GM12874 (cell line): Measurements from ENCODE around the gene PCNX2.

Experiments
- TF ChIP-seq, protein P1 (sequence below): IDR thresholded peaks from 2 replicates; pipeline ENCODE4 v1.5.1; 2011; ENCODE audit warnings: low read depth, mild to moderate bottlenecking, control low read depth, low read length, moderate library complexity; ENCODE audit not compliant: insufficient read depth

Gene PCNX2

GRCh38 chr1:232980355-232980978 lies 315.1 kb downstream of the PCNX2 start:
- TF ChIP-seq, protein P1, sequence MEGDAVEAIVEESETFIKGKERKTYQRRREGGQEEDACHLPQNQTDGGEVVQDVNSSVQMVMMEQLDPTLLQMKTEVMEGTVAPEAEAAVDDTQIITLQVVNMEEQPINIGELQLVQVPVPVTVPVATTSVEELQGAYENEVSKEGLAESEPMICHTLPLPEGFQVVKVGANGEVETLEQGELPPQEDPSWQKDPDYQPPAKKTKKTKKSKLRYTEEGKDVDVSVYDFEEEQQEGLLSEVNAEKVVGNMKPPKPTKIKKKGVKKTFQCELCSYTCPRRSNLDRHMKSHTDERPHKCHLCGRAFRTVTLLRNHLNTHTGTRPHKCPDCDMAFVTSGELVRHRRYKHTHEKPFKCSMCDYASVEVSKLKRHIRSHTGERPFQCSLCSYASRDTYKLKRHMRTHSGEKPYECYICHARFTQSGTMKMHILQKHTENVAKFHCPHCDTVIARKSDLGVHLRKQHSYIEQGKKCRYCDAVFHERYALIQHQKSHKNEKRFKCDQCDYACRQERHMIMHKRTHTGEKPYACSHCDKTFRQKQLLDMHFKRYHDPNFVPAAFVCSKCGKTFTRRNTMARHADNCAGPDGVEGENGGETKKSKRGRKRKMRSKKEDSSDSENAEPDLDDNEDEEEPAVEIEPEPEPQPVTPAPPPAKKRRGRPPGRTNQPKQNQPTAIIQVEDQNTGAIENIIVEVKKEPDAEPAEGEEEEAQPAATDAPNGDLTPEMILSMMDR: no peak

DNA sequence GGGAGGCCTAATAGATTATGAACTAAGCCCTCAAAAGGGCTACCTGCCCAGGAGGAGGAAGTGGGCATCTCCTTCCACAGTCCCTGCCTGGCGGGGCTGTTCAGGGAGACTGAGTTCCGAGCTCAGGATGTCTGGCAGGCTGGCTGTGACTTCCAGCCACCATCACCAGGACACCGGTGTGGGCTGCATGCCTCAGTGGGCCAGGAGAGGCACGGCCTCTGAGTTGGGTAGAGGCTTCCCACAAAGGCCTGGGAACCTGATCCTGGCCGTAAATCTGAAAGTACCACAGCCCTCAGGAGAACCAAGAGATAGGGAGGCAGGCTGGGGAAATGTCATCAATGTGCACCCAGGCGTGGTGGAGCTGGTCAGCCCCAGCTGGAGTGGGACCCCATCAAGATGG lies 316.0 kb downstream of the PCNX2 start:
- TF ChIP-seq, protein P1: no peak

- TF ChIP-seq, protein P1: no peak
Measured at GRCh38 chr1:232978815-232979214, 316.7 kb downstream of the PCNX2 start.

- TF ChIP-seq, protein P1: no peak
Measured at GRCh38 chr1:232978091-232978634, 317.4 kb downstream of the PCNX2 start.

DNA sequence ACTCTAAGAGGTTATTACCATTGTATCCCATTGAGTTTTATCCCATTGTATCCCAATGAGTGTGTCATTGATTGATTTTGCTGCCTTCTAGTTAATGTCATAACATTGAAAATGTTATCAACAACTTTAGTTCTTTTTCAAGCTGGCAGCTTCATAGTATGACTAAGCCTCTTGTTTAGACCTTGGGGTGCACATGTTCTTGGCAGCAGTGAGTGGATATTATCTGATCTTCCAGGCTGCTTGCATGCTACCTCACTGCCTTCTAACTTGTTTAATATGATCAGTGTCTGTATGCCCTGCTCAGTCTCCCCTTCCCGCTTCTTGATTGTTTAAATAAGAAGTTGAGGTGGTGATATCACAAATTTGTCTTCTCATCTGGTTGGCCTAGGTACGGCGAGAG lies 320.6 kb downstream of the PCNX2 start:
- TF ChIP-seq, protein P1: no peak

GRCh38 chr1:232973652-232974611 lies 321.6 kb downstream of the PCNX2 start:
- TF ChIP-seq, protein P1: no peak

- TF ChIP-seq, protein P1: no peak
Measured at GRCh38 chr1:232970508-232970907, 325.0 kb downstream of the PCNX2 start.
